Suprapubic skin (tissue), 3 donors: ENCODE results near the gene LSM6.

ENCODE experiments used
- CTCF ChIP-seq, 2 donors: fragments of 200-600 bp in 1 of 2; fragments of 450-650 bp in 1 of 2; sonication (generic) in 1 of 2; IDR thresholded peaks; one replicate each; pipeline ENCODE4 v1.5.1; 2016 to 2019; ENCODE audit warnings: antibody characterized with exemption in 2 of 2, mild to moderate bottlenecking in 1 of 2, moderate library complexity in 1 of 2
- EP300 ChIP-seq: sonication (generic); formaldehyde crosslinking; IDR thresholded peaks from one replicate; pipeline ENCODE4 v1.6.1; 2017; ENCODE audit warnings: antibody characterized with exemption
- POLR2A ChIP-seq, 2 donors: fragments of 450-650 bp; IDR thresholded peaks; one replicate each; pipeline ENCODE4 v1.6.1; 2017; ENCODE audit warnings: antibody characterized with exemption in 2 of 2, mild to moderate bottlenecking in 2 of 2, moderate library complexity in 2 of 2

- TF ChIP-seq POLR2A (IDR thresholded peaks at IDR 0.05) (no peak), EP300 (no peak), CTCF (IDR thresholded peaks at IDR 0.05) (no peak)
Measured at GRCh38 chr4:146161243-146161642, 14.3 kb upstream of the LSM6 start.
